K562 (cell line): ENCODE data around the gene CYP4V2. TPM values are rescaled to one million over a fixed set of nuclear protein-coding genes. Genes with fewer than 3 reads are reported as not detected.

Experiments
- BCOR ChIP-seq: fragments of 450-650 bp; IDR thresholded peaks from 2 replicates; pipeline ENCODE4 v1.6.1; 2016
- CTCFL ChIP-seq: IDR thresholded peaks from 2 replicates; pipeline ENCODE4 v1.6.1; 2011; ENCODE audit warnings: borderline replicate concordance, low read depth, mild to moderate bottlenecking, moderate library complexity, low read length; ENCODE audit not compliant: insufficient read depth, poor library complexity, severe bottlenecking
- DPF2 ChIP-seq: fragments of 450-650 bp; IDR thresholded peaks from 2 replicates; pipeline ENCODE4 v1.6.1; 2016
- E4F1 ChIP-seq: fragments of 250-450 bp; sonication (Bioruptor Pico); IDR thresholded peaks from 2 replicates; pipeline ENCODE4 v1.5.0; 2021; ENCODE audit warnings: mild to moderate bottlenecking, borderline replicate concordance
- FOXM1 ChIP-seq, 2 experiments: fragments of 450-650 bp in 1 of 2; sonication (generic) in 1 of 2; formaldehyde crosslinking in 1 of 2; IDR thresholded peaks; 2 replicates each; pipeline versions ENCODE4 v1.6.1 to v1.9.0; 2017 to 2022; ENCODE audit warnings: low read depth in 2 of 2, mild to moderate bottlenecking in 2 of 2, missing genetic modification reagents in 1 of 2, moderate library complexity in 1 of 2
- JUNB ChIP-seq: fragments of 450-650 bp; formaldehyde crosslinking; conservative IDR thresholded peaks from 2 replicates; pipeline ENCODE4 v1.4.0; 2020; ENCODE audit warnings: mild to moderate bottlenecking
- MAFF ChIP-seq: IDR thresholded peaks from 2 replicates; pipeline ENCODE4 v1.6.1; 2012; ENCODE audit warnings: low read length, improper control_type of control experiment
- NR3C1 ChIP-seq: sonication (generic); formaldehyde crosslinking; IDR thresholded peaks from 2 replicates; pipeline ENCODE4 v1.8.1; 2022; ENCODE audit warnings: missing genetic modification reagents
- PML ChIP-seq: IDR thresholded peaks from 2 replicates; pipeline ENCODE4 v1.6.1; 2012; ENCODE audit warnings: low read length, inconsistent platforms
- RBFOX2 ChIP-seq: fragments of 200-400 bp; formaldehyde crosslinking; IDR thresholded peaks from 2 replicates; pipeline ENCODE4 v1.6.1; 2017; ENCODE audit warnings: low read depth, mild to moderate bottlenecking, low read length, moderate library complexity
- RHOXF2B ChIP-seq: fragments of 250-450 bp; sonication (Bioruptor Pico); conservative IDR thresholded peaks from 2 replicates; pipeline ENCODE4 v1.5.1; 2021
- SAP30 ChIP-seq: fragments of 200-600 bp; sonication (generic); IDR thresholded peaks from 2 replicates; pipeline ENCODE4 v1.6.1; 2012; ENCODE audit warnings: borderline replicate concordance, low read depth, mild to moderate bottlenecking, moderate library complexity, low read length, control low read depth, inconsistent platforms; ENCODE audit not compliant: insufficient read depth, poor library complexity, severe bottlenecking
- SNRNP70 ChIP-seq: fragments of 200-400 bp; formaldehyde crosslinking; optimal IDR thresholded peaks from 2 replicates; pipeline ENCODE3; 2017; ENCODE audit warnings: low read depth, low read length
- STAT5A ChIP-seq: IDR thresholded peaks from 2 replicates; pipeline ENCODE4 v1.6.1; 2012; ENCODE audit warnings: low read length, inconsistent platforms, borderline replicate concordance
- ZNF224 ChIP-seq: sonication (generic); formaldehyde crosslinking; IDR thresholded peaks from 2 replicates; pipeline ENCODE4 v1.8.0; 2022; ENCODE audit warnings: mild to moderate bottlenecking, missing genetic modification reagents
- ZNF561 ChIP-seq: fragments of 450-650 bp; formaldehyde crosslinking; conservative IDR thresholded peaks from 2 replicates; pipeline ENCODE4 v1.4.0; 2020; ENCODE audit warnings: mild to moderate bottlenecking, moderate library complexity
- ZNF583 ChIP-seq: fragments of 250-450 bp; sonication (Bioruptor Pico); IDR thresholded peaks from 2 replicates; pipeline ENCODE4 v1.4.0; 2020
- ZNF592 ChIP-seq: fragments of 450-650 bp; IDR thresholded peaks from 2 replicates; pipeline ENCODE4 v1.6.1; 2017; ENCODE audit warnings: antibody characterized with exemption, mild to moderate bottlenecking
- ZNF764 ChIP-seq: fragments of 250-450 bp; sonication (Bioruptor Pico); IDR thresholded peaks from 2 replicates; pipeline ENCODE4 v1.4.0; 2020; ENCODE audit warnings: low read depth, mild to moderate bottlenecking, moderate library complexity
- polyA plus RNA-seq, 8 experiments: library from polyadenylated mRNA; depleted of rRNA in 4 of 8; stranded (reverse) in 5 of 8; unstranded in 3 of 8; fragments of >200 nt; fragmentation: Nextera tagmentation in 2 of 8; fragmentation: Illumina TruSeq in 1 of 8; extraction: Ambion mirVana in 2 of 8; extraction: Trizol in 1 of 8; gene quantifications; 2 replicates each; pipeline versions ENCODE4 v1.2.1 to v1.2.3, GENCODE V29; 2011 to 2014; ENCODE audit warnings: inconsistent platforms in 1 of 8, missing spikeins in 1 of 8
- total RNA-seq, 7 experiments: library from RNA; depleted of rRNA in 6 of 7; stranded (reverse); fragments of >200 nt in 6 of 7; fragmentation: Illumina TruSeq in 2 of 7; extraction: Trizol in 2 of 7; gene quantifications; 2 replicates each; pipeline versions ENCODE4 v1.2.1 to v1.2.3, GENCODE V29; 2011 to 2021; ENCODE audit warnings: low replicate concordance in 1 of 7

The CYP4V2 gene
- total and polyA plus RNA-seq, 9 of the 15 experiments (the other 6 are each of a cell fraction or from before 2014, with no cell fraction given), result 1.1 to 8.3 (median 3.9) TPM

GRCh38 chr4:186190581-186191199 lies 677 bp upstream of the CYP4V2 start (continued):
- TF ChIP-seq ZNF592 (0 out of 2 replicates have a peak, but pooled peaks have one; percentile 20), FOXM1 (IDR thresholded peaks at IDR 0.05; ENCODE audit: low read depth) (no peak), FOXM1 (CRISPR knock-in tag; IDR thresholded peaks at IDR 0.05; ENCODE audit: low read depth) (peak; percentile 81; the same call in 1 of the 2 replicates), SNRNP70 (no peak), ZNF561 (CRISPR knock-in tag) (no peak), RBFOX2 (no peak), ZNF764 (CRISPR knock-in tag) (no peak), BCOR (no peak), PML (no peak), RHOXF2B (CRISPR knock-in tag) (no peak), ZNF224 (CRISPR knock-in tag) (no peak), E4F1 (CRISPR knock-in tag) (no peak), DPF2 (0 out of 2 replicates have a peak, but pooled peaks have one; percentile 11), NR3C1 (CRISPR knock-in tag) (no peak), CTCFL (no peak), ZNF583 (CRISPR knock-in tag) (no peak), STAT5A (no peak), JUNB (no peak), MAFF (no peak), SAP30 (no peak)
